HG02588 (cell line): Measurements from ENCODE around the gene TPX2.

Experiments used
- ATAC-seq: cut with Tn5 transposase; IDR thresholded peaks from one replicate; pipeline ENCODE4 v1.9.1; 2021; ENCODE audit warnings: mild to moderate bottlenecking, moderate library complexity; ENCODE audit not compliant: unreplicated experiment

TPX2 gene

DNA sequence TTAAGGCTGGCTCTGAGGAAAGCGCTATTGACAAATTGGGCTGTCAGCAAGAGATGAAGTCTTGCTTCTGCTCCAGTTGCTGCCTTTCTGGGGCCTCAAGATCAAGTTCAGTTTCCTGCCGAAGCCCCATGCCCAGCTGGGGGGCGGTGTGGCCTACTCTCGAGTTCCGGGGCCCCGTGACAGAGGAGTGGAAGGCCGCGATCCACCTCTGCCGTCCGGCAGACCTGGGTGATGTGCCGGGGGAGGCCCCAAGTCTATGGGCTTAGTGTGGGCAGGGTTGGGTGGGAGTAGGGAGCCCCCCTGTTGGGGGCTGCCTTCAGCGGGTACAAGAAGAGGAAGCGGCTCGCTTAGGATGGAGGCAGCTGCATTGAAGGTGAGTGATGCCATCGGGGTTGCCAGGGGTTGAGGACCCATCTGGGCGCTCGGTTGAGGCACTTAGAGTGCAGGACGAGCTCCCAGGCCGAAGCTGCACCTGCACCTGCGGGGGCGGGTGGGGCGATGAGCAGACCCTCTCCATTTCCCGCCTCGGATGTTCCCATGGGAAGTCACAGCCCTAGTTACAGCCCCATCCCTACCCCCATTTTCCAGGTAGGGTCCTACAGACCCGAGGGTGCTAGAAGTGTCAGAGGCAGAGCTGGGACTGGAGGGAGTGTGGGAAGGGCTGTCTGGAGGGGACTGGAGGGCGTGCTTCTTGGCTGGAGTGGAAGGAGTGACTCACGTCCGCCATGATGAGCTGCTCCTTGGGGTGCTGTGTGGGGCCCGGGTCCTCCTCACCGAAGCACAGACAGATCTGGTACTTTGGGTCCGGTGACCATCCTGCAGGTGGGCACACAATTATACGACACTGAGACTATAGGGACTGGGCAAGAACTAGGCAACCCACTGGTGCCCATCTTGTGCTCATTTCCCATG lies 109.3 kb downstream of the TPX2 start:
- no peak for ATAC-seq

DNA sequence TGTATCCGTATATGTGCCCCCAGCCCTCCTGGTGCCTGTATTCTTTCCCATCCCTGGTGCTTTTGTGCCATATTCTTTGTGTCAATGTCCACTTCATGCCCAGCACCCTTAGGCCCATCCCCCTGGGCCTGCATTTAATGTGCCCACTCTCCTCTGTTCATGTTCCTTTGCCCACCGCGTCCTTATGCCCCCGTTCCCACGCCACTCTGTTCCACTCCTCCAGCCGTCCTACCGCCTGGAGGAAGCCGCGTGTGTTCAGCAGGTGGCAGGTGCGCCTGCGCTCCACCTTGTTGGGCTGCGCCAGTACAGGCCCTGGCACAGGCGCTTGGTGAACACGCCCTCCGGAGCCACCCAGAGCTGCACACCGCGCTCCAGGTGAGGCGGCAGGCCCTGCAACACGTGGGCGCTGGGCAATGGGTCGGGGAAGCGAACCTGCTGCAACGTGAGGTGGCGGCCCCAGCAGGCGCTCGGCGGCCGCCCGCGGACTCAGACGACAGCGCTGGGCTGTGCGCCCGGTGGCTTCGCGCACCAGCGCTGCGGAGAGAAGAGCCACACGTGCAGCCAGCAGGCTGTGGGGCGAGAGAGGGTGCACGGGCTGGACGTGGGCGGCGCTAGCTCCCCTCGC lies 110.3 kb downstream of the TPX2 start:
- no peak for ATAC-seq
